Fibroblast of lung (primary cell): ENCODE results near the gene TAL2. TPM values are rescaled to one million over a fixed set of nuclear protein-coding genes. Genes with fewer than 3 reads are reported as not detected.

Experiments
- DNase-seq, 2 donors: peaks; one replicate each; pipeline versions ENCODE4 v3.0.0 to v3.0.0-alpha.2; 2010; ENCODE audit warnings: low read depth in 2 of 2
- H2AFZ ChIP-seq: 2 replicates; pipeline ENCODE4 v1.5.1; 2012; ENCODE audit warnings: low read length, control low read depth, inconsistent platforms
- H3K27ac ChIP-seq: 2 replicates; pipeline ENCODE4 v1.5.1; 2011; ENCODE audit warnings: low read length, control low read depth; ENCODE audit not compliant: insufficient read depth
- H3K27me3 ChIP-seq: 2 replicates; pipeline ENCODE4 v1.5.1; 2011; ENCODE audit warnings: mild to moderate bottlenecking, low read length; ENCODE audit not compliant: control insufficient read depth, insufficient read depth
- H3K36me3 ChIP-seq: 2 replicates; pipeline ENCODE4 v1.5.1; 2011; ENCODE audit warnings: low read length; ENCODE audit not compliant: control insufficient read depth, insufficient read depth
- H3K4me1 ChIP-seq: 2 replicates; pipeline ENCODE4 v1.5.1; 2011; ENCODE audit warnings: low read length; ENCODE audit not compliant: control insufficient read depth, insufficient read depth; ENCODE audit errors: extremely low read depth
- H3K4me2 ChIP-seq: 2 replicates; pipeline ENCODE4 v1.5.1; 2011; ENCODE audit warnings: low read length, control low read depth; ENCODE audit not compliant: insufficient read depth; ENCODE audit errors: extremely low read depth
- H3K4me3 ChIP-seq, 4 experiments: fragments of 200-600 bp in 1 of 4; sonication (generic) in 1 of 4; replicated peaks in 1 of 4; 2 replicates each; pipeline ENCODE4 v1.5.1; 2011 to 2016; ENCODE audit warnings: low read length in 4 of 4, low read depth in 3 of 4, mild to moderate bottlenecking in 3 of 4, control low read depth in 2 of 4, inconsistent platforms in 1 of 4, mixed read lengths in 1 of 4; ENCODE audit not compliant: insufficient read depth in 1 of 4; ENCODE audit errors: control extremely low read depth in 1 of 4
- H3K79me2 ChIP-seq: 2 replicates; pipeline ENCODE4 v1.5.1; 2012; ENCODE audit warnings: mild to moderate bottlenecking, low read length, inconsistent platforms; ENCODE audit not compliant: control insufficient read depth, insufficient read depth
- H3K9ac ChIP-seq: 2 replicates; pipeline ENCODE4 v1.5.1; 2011; ENCODE audit warnings: mild to moderate bottlenecking, low read length, control low read depth; ENCODE audit not compliant: insufficient read depth
- H3K9me3 ChIP-seq: 2 replicates; pipeline ENCODE4 v1.5.1; 2012; ENCODE audit warnings: low read depth, low read length; ENCODE audit not compliant: control insufficient read depth, insufficient read depth
- H4K20me1 ChIP-seq: 2 replicates; pipeline ENCODE4 v1.5.1; 2011; ENCODE audit warnings: low read length; ENCODE audit not compliant: control insufficient read depth, insufficient read depth; ENCODE audit errors: extremely low read depth
- EZH2 ChIP-seq: IDR thresholded peaks from 2 replicates; pipeline ENCODE4 v1.5.1; 2012; ENCODE audit warnings: low read length, control low read depth, mild to moderate bottlenecking; ENCODE audit errors: missing control alignments
- polyA plus RNA-seq, 2 donors: library from polyadenylated mRNA; depleted of rRNA in 1 of 2; stranded (reverse) in 1 of 2; unstranded in 1 of 2; fragments of >200 nt; gene quantifications; 2 replicates each; pipeline ENCODE4 v1.2.1, GENCODE V29; 2011 to 2012; ENCODE audit warnings: missing spikeins in 1 of 2
- total RNA-seq: library from RNA; depleted of rRNA; stranded (reverse); fragments of >200 nt; gene quantifications from 2 replicates; pipeline ENCODE4 v1.2.1, GENCODE V29; 2014
- TF ChIP-seq, protein P1 (sequence below), 2 donors: IDR thresholded peaks in 1 of 2; conservative IDR thresholded peaks in 1 of 2; 1 replicate in 1 of 2; 2 replicates in 1 of 2; pipeline ENCODE4 v1.5.1; 2011 to 2012; ENCODE audit warnings: low read length in 2 of 2, control low read depth in 1 of 2, inconsistent platforms in 1 of 2, low read depth in 1 of 2, mild to moderate bottlenecking in 1 of 2

TAL2 gene
- total and polyA plus RNA-seq, 2 donors (not counting 1 experiment from before 2014, with no cell fraction given), result 0.17 TPM; not detected in 1

DNA sequence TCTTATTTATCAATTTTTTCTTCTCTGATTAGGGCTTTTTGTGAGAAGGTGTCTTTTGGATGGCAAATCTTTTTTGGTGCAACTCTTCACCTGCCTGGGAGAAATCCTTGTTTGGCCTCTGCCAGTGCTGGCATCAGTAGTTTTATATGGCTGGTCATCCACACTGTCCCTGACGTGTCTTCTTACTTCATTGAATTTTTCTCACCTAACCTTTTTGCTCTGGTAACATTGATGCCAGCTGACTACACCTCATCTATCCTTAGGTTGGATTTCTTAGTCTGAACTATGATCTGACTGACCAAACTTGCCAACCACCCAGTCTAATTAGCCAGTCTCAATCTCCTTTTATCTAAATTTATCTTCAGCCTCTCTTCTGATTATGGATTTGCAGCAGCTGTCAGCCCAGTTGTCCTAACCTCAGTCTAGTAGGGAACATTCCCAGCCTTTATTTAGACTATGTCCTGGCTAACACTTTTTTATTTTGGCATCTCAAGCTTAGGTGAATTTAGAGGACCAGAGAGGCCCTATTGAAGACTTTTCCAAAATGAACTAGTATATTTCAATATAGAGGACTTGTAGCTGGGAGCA lies 21.5 kb downstream of the TAL2 start:
- no peaks in the 10 kb centered on the region for H3K79me2 ChIP-seq
- no peaks in the 10 kb centered on the region for H3K4me1 ChIP-seq
- no peak overlapping the region for H2AFZ ChIP-seq
- no peak overlapping the region for H3K27ac ChIP-seq
- no peak for DNase-seq
- no peak overlapping the region for H3K9ac ChIP-seq
- no peak overlapping the region for H3K4me3 ChIP-seq
- H3K36me3 ChIP-seq, result no peaks in the 10 kb centered on the region
- no peak for TF ChIP-seq EZH2
- TF ChIP-seq, protein P1, sequence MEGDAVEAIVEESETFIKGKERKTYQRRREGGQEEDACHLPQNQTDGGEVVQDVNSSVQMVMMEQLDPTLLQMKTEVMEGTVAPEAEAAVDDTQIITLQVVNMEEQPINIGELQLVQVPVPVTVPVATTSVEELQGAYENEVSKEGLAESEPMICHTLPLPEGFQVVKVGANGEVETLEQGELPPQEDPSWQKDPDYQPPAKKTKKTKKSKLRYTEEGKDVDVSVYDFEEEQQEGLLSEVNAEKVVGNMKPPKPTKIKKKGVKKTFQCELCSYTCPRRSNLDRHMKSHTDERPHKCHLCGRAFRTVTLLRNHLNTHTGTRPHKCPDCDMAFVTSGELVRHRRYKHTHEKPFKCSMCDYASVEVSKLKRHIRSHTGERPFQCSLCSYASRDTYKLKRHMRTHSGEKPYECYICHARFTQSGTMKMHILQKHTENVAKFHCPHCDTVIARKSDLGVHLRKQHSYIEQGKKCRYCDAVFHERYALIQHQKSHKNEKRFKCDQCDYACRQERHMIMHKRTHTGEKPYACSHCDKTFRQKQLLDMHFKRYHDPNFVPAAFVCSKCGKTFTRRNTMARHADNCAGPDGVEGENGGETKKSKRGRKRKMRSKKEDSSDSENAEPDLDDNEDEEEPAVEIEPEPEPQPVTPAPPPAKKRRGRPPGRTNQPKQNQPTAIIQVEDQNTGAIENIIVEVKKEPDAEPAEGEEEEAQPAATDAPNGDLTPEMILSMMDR (conservative IDR thresholded peaks at IDR 0.05 in 1 of 2, IDR thresholded peaks at IDR 0.05 in 1 of 2; ENCODE audit: low read depth in 1 of 2, low read length in 2 of 2), result no peak
- H3K9me3 ChIP-seq, result no peaks in the 10 kb centered on the region
- no peaks in the 10 kb centered on the region for H3K27me3 ChIP-seq
- no peaks in the 10 kb centered on the region for H4K20me1 ChIP-seq
- no peak overlapping the region for H3K4me2 ChIP-seq

DNA sequence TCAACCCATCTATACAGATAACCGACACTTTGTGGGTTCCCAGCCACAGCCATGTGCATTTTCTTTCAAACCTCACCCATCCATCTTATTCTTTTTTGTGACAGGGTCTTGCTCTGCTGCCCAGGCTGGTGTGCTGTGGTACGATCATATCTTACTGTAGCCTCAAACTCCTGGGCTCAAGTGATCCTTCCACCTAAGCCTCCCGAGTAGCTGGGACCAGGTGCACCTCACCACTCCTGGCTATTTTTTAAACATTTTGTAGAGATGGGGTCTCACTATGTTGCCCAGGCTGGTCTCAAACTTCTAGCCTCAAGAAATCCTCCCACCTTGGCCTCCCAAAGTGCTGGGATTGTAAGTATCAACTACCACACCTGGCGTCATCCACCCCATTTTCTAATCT lies 24.7 kb downstream of the TAL2 start:
- Histone ChIP-seq H3K4me3 (no peak overlapping the region), H3K36me3 (no peaks in the 10 kb centered on the region), H3K79me2 (no peaks in the 10 kb centered on the region), H3K27ac (no peak overlapping the region), H3K27me3 (peaks cover under 1% of the 10 kb centered on the region), H2AFZ (no peak overlapping the region), H3K9ac (no peak overlapping the region), H3K9me3 (no peaks in the 10 kb centered on the region), H3K4me2 (no peak overlapping the region), H4K20me1 (no peaks in the 10 kb centered on the region), H3K4me1 (no peaks in the 10 kb centered on the region)
- DNase-seq, result no peak
- TF ChIP-seq, protein P1 (conservative IDR thresholded peaks at IDR 0.05 in 1 of 2, IDR thresholded peaks at IDR 0.05 in 1 of 2; ENCODE audit: low read depth in 1 of 2, low read length in 2 of 2), result no peak
- no peak for TF ChIP-seq EZH2

DNA sequence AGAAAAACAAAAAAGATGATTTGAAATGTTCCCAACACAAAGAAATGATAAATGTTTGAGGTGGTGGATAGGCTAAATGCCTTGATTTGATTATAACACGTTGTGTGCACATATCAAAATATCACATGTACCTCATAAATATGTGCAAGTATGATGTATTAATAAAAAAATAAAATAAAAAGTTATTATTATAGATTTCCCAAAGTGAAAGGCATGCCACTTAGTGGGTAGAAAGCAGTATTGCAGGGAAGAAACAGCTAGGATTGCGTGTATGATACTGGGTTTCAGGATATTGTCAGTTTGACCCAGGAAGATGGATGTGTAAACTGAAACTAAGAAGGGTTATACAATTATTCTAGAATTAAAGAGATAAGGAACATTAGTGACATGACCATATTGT lies 28.5 kb downstream of the TAL2 start:
- H3K27me3 ChIP-seq, result peaks cover 9% of the 10 kb centered on the region
- no peak overlapping the region for H3K4me2 ChIP-seq
- no peak for TF ChIP-seq EZH2
- TF ChIP-seq, protein P1 (conservative IDR thresholded peaks at IDR 0.05 in 1 of 2, IDR thresholded peaks at IDR 0.05 in 1 of 2; ENCODE audit: low read depth in 1 of 2, low read length in 2 of 2), result peak; percentile 60 to 73
- no peak overlapping the region for H2AFZ ChIP-seq
- H3K79me2 ChIP-seq, result no peaks in the 10 kb centered on the region
- no peaks in the 10 kb centered on the region for H3K36me3 ChIP-seq
- no peak overlapping the region for H3K9ac ChIP-seq
- peaks cover 4% of the 10 kb centered on the region for H3K4me1 ChIP-seq
- peak in 1 of 2 donors; percentile 44 for DNase-seq
- H3K9me3 ChIP-seq, result no peaks in the 10 kb centered on the region
- H3K27ac ChIP-seq, result no peak overlapping the region
- H3K4me3 ChIP-seq, result no peak overlapping the region
- H4K20me1 ChIP-seq, result no peaks in the 10 kb centered on the region
